Transverse colon (tissue), 4 donors: ENCODE data around the gene CCDC82. TPM values are rescaled to one million over a fixed set of nuclear protein-coding genes. Genes with fewer than 3 reads are reported as not detected.

ENCODE experiments used
- DNase-seq: peaks from one replicate; pipeline ENCODE4 v3.0.0-alpha.2; 2019
- H3K27ac ChIP-seq, 4 donors: fragments of 200-600 bp; sonication (generic); 2 replicates each; pipeline ENCODE4 v1.5.1; 2016 to 2018; ENCODE audit warnings: inconsistent platforms in 4 of 4
- H3K27me3 ChIP-seq: fragments of 200-600 bp; sonication (generic); 2 replicates; pipeline ENCODE4 v1.5.1; 2017; ENCODE audit warnings: inconsistent platforms
- H3K36me3 ChIP-seq, 4 donors: fragments of 200-600 bp; sonication (generic); 2 replicates each; pipeline ENCODE4 v1.5.1; 2017 to 2019; ENCODE audit warnings: inconsistent platforms in 4 of 4
- H3K4me1 ChIP-seq, 4 donors: fragments of 200-600 bp; sonication (generic); 2 replicates each; pipeline ENCODE4 v1.5.1; 2017 to 2020; ENCODE audit warnings: inconsistent platforms in 4 of 4
- H3K4me3 ChIP-seq, 4 donors: fragments of 200-600 bp; sonication (generic); 1 replicate in 1 of 4; 2 replicates in 3 of 4; pipeline versions ENCODE4 v1.5.1 to v1.6.1; 2017 to 2019; ENCODE audit warnings: inconsistent platforms in 4 of 4
- H3K9me3 ChIP-seq, 2 donors: fragments of 200-600 bp; sonication (generic); 2 replicates each; pipeline ENCODE4 v1.5.1; 2017 to 2019; ENCODE audit warnings: inconsistent platforms in 2 of 2
- EP300 ChIP-seq: sonication (generic); formaldehyde crosslinking; IDR thresholded peaks from one replicate; pipeline ENCODE4 v1.6.1; 2017; ENCODE audit warnings: antibody characterized with exemption, low read depth
- POLR2A ChIP-seq: fragments of 450-650 bp; IDR thresholded peaks from one replicate; pipeline ENCODE4 v1.6.1; 2016; ENCODE audit warnings: antibody characterized with exemption, mild to moderate bottlenecking, moderate library complexity
- POLR2AphosphoS5 ChIP-seq, 3 donors: sonication (generic); formaldehyde crosslinking; IDR thresholded peaks; one replicate each; pipeline ENCODE4 v1.6.1; 2016; ENCODE audit warnings: antibody characterized with exemption in 3 of 3
- WGBS, 2 donors: methylation state at CpG; one replicate each; pipeline ENCODE4 v1.1.5; 2018; ENCODE audit warnings: low coverage in 1 of 2; 5-methylcytosine and 5-hydroxymethylcytosine counted together
- in situ Hi-C, 4 donors: fragments of 200-750 bp; cut with MboI; loops; one replicate each; pipeline versions ENCODE4 v1.15.0 to v1.15.1; 2017; ENCODE audit warnings: low sequenced_read_pairs in 3 of 4, low pct_ligation_motif_present in 1 of 4, low pct_unique_long_range_greater_than_20kb in 1 of 4
- intact Hi-C: fragments of 100-400 bp; cut with DNase I; formaldehyde crosslinking; loops from one replicate; pipeline ENCODE4 v1.15.1; 2023; ENCODE audit warnings: low total_unique reads
- total RNA-seq, 4 donors: library from RNA; depleted of rRNA; stranded (reverse); fragments of >200 nt; gene quantifications; one replicate each; pipeline ENCODE4 v1.1.0, GENCODE V29; 2016
- TF ChIP-seq, protein P1 (sequence below), 5 experiments: fragments of 200-600 bp in 3 of 5; fragments of 450-650 bp in 2 of 5; sonication (generic) in 3 of 5; IDR thresholded peaks; 1 replicate in 2 of 5; 2 replicates in 3 of 5; pipeline ENCODE4 v1.5.1; 2016 to 2017; ENCODE audit warnings: antibody characterized with exemption in 5 of 5, inconsistent platforms in 3 of 5, mild to moderate bottlenecking in 2 of 5, moderate library complexity in 1 of 5

Gene CCDC82
- total RNA-seq, 4 donors from 2014 or later, result 9.6 to 41.1 (median 23.8) TPM

DNA sequence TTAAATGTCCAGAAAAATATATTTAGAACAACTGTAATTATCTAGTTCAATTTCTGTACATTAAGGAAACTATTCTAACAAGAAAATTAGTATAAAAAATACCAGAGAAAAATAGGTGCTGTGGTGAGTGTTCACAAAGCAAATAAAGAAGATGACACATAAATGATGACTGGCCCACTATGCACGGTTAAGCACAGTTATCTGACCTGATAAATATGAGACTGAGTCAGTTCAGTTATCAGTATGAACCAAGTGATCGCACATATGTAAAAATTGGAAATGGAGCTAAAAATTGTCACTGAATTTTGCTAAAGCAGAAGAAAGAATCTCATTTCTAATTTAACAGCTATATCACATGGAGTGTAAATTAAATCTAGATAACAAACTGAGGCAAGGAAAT is 27.9 kb downstream of the CCDC82 start:
- Histone ChIP-seq H3K36me3 (peaks cover 0 to 21% (median 8%) of the 10 kb centered on the region in 4 donors), H3K9me3 (no peaks in the 10 kb centered on the region), H3K27me3 (no peaks in the 10 kb centered on the region), H3K4me1 (no peaks in the 10 kb centered on the region), H3K27ac (no peak overlapping the region), H3K4me3 (no peak overlapping the region)
- intact Hi-C loops, result no loop called here
- TF ChIP-seq EP300 (no peak), POLR2A (no peak), POLR2AphosphoS5 (IDR thresholded peaks at IDR 0.05) (no peak)
- TF ChIP-seq, protein P1, sequence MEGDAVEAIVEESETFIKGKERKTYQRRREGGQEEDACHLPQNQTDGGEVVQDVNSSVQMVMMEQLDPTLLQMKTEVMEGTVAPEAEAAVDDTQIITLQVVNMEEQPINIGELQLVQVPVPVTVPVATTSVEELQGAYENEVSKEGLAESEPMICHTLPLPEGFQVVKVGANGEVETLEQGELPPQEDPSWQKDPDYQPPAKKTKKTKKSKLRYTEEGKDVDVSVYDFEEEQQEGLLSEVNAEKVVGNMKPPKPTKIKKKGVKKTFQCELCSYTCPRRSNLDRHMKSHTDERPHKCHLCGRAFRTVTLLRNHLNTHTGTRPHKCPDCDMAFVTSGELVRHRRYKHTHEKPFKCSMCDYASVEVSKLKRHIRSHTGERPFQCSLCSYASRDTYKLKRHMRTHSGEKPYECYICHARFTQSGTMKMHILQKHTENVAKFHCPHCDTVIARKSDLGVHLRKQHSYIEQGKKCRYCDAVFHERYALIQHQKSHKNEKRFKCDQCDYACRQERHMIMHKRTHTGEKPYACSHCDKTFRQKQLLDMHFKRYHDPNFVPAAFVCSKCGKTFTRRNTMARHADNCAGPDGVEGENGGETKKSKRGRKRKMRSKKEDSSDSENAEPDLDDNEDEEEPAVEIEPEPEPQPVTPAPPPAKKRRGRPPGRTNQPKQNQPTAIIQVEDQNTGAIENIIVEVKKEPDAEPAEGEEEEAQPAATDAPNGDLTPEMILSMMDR (IDR thresholded peaks at IDR 0.05), result no peak
- in situ Hi-C loops, result loop anchor here in 3 of 4 donors (25.0 kb wide), 1 partner anchor 524 kb away; no protein-coding TSS in a partner anchor
- WGBS, 2 donors, result 58 to 78% methylated on average over 2 of the region's 2 CpGs
- no peak for DNase-seq

DNA sequence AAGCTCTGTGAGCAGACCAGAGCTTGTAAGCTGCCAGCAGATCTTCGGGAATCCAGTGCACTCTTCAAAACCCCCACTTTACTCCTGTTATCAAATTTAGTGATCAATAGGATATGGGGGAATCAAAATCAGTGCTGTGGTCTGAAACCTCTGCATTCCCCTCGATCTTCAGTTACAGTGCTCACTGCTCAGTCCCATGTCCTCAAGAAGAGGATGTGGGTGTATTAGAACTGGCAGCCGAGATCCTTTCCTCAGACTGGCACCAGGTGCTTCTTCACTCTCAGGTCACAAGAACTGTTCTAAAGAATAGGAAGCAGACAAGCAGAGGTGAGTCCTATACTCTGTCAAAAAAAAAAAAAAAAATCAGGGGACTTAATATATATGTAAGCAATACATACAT is 31.4 kb downstream of the CCDC82 start:
- H3K9me3 ChIP-seq, result no peaks in the 10 kb centered on the region
- TF ChIP-seq, protein P1 (IDR thresholded peaks at IDR 0.05), result no peak
- in situ Hi-C loops, result loop anchor here in 3 of 4 donors (25.0 kb wide), 1 partner anchor 521 kb away; no protein-coding TSS in a partner anchor
- H3K36me3 ChIP-seq, result peaks cover 0 to 24% (median 9%) of the 10 kb centered on the region in 4 donors
- H3K4me3 ChIP-seq, result no peak overlapping the region
- intact Hi-C loops, result no loop called here
- H3K27ac ChIP-seq, result no peak overlapping the region
- no peaks in the 10 kb centered on the region for H3K4me1 ChIP-seq
- no peaks in the 10 kb centered on the region for H3K27me3 ChIP-seq
- no peak for DNase-seq
- WGBS, 2 donors, result 76 to 85% methylated on average over 3 of the region's 3 CpGs

DNA sequence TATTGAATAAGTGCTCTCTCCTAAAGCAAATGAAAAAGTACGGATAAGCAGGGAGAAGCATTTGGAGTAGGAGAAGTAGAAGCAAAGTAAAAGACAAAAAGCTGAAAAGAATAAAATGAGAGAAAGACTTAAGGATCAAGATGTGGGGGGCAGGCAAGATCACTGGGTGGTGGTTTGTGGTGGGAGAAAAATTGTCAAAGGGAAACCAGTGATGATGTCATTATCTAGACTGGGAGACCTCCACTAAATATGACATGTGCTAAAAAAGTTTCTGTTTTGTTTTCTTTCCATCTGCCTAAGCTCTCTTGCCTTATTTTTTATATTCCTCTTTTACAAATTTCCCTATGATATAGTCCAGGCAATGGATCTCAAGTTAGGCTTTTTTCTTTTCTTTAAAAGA is 31.9 kb downstream of the CCDC82 start:
- no peak overlapping the region for H3K4me3 ChIP-seq
- H3K27ac ChIP-seq, result no peak overlapping the region
- WGBS, 2 donors, result 94 to 100% methylated on average over 1 of the region's 1 CpG
- intact Hi-C loops, result no loop called here
- no peak for DNase-seq
- H3K9me3 ChIP-seq, result no peaks in the 10 kb centered on the region
- in situ Hi-C loops, result loop anchor here in 3 of 4 donors (25.0 kb wide), 1 partner anchor 520 kb away; no protein-coding TSS in a partner anchor
- H3K36me3 ChIP-seq, result peaks cover 0 to 24% (median 9%) of the 10 kb centered on the region in 4 donors
- TF ChIP-seq POLR2AphosphoS5 (IDR thresholded peaks at IDR 0.05) (no peak), POLR2A (no peak), EP300 (no peak)
- TF ChIP-seq, protein P1 (IDR thresholded peaks at IDR 0.05), result no peak
- no peaks in the 10 kb centered on the region for H3K4me1 ChIP-seq
- no peaks in the 10 kb centered on the region for H3K27me3 ChIP-seq

DNA sequence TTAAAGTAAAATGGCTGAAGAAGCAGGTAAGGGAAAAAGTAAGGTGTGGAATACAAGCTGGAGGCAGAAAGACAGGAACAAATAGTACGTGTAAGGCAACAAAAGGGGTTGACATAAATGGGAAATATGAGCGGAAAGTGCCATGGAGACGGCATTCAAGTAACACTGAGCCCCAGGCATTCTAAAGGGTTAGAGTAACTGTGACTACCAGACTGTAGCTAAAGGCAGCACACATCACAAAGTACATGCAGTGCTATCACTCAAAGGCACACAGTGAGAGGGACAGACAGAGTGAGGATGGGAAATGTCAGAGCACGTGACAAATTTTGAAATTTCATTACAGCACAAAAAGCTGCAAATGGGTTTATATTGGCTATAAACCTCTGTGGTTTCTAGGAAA is 32.9 kb downstream of the CCDC82 start:
- Histone ChIP-seq H3K9me3 (no peaks in the 10 kb centered on the region), H3K27me3 (no peaks in the 10 kb centered on the region), H3K27ac (no peak overlapping the region), H3K4me3 (no peak overlapping the region), H3K4me1 (no peaks in the 10 kb centered on the region), H3K36me3 (peaks cover 0 to 24% (median 9%) of the 10 kb centered on the region in 4 donors)
- in situ Hi-C loops, result loop anchor here in 3 of 4 donors (25.0 kb wide), 1 partner anchor 520 kb away; no protein-coding TSS in a partner anchor
- TF ChIP-seq, protein P1 (IDR thresholded peaks at IDR 0.05), result no peak
- TF ChIP-seq POLR2A (no peak), EP300 (no peak), POLR2AphosphoS5 (IDR thresholded peaks at IDR 0.05) (no peak)
- 94 to 97% methylated on average over 4 of the region's 4 CpGs for WGBS, 2 donors
- intact Hi-C loops, result no loop called here
- DNase-seq, result no peak
